HG02852 (cell line): ENCODE results near the gene PSG7.
"Not testable (repeated sequence)": the region's sequence is repeated elsewhere in the genome, so short reads cannot be mapped to it uniquely, and the experiment has no call there.

ENCODE experiments used
- ATAC-seq: cut with Tn5 transposase; IDR thresholded peaks from one replicate; pipeline ENCODE4 v1.9.1; 2021; ENCODE audit warnings: mild to moderate bottlenecking, moderate library complexity; ENCODE audit not compliant: unreplicated experiment

Gene PSG7

GRCh38 chr19:42916931-42917330 is 20.1 kb downstream of the PSG7 start:
- not testable (repeated sequence) for ATAC-seq

GRCh38 chr19:42913516-42913915 is 23.5 kb downstream of the PSG7 start:
- not testable (repeated sequence) for ATAC-seq

- ATAC-seq = not testable (repeated sequence)
These were observed 24.1 kb downstream of the PSG7 start for GRCh38 chr19:42912941-42913340.

- not testable (repeated sequence) for ATAC-seq
These were observed 25.3 kb downstream of the PSG7 start for GRCh38 chr19:42911731-42912130.

GRCh38 chr19:42906162-42906561 is 30.8 kb downstream of the PSG7 start:
- not testable (repeated sequence) for ATAC-seq

GRCh38 chr19:42900561-42900960 is 36.4 kb downstream of the PSG7 start:
- not testable (repeated sequence) for ATAC-seq

GRCh38 chr19:42899674-42900073 is 37.3 kb downstream of the PSG7 start:
- ATAC-seq = not testable (repeated sequence)

- not testable (repeated sequence) for ATAC-seq
These were observed 37.9 kb downstream of the PSG7 start for GRCh38 chr19:42899110-42899509.

GRCh38 chr19:42898656-42899055 is 38.4 kb downstream of the PSG7 start:
- ATAC-seq = not testable (repeated sequence)

- ATAC-seq = not testable (repeated sequence)
These were observed 39.3 kb downstream of the PSG7 start for GRCh38 chr19:42897729-42898128.

- ATAC-seq = not testable (repeated sequence)
These were observed 46.6 kb downstream of the PSG7 start for GRCh38 chr19:42890446-42890845.

- ATAC-seq = not testable (repeated sequence)
These were observed 49.0 kb downstream of the PSG7 start for GRCh38 chr19:42887876-42888445.

- not testable (repeated sequence) for ATAC-seq
These were observed 54.3 kb downstream of the PSG7 start for GRCh38 chr19:42882730-42883129.

GRCh38 chr19:42882010-42882409 is 55.0 kb downstream of the PSG7 start:
- ATAC-seq = not testable (repeated sequence)

- ATAC-seq = not testable (repeated sequence)
These were observed 55.7 kb downstream of the PSG7 start for GRCh38 chr19:42881279-42881678.

GRCh38 chr19:42880621-42881020 is 56.4 kb downstream of the PSG7 start:
- ATAC-seq = not testable (repeated sequence)

GRCh38 chr19:42879613-42880012 is 57.4 kb downstream of the PSG7 start, which contains the start of gene PSG1:
TSS of gene PSG1 (minus strand) at chr19:42879713. CDS start at chr19:42879581, 132 bp downstream.
- ATAC-seq = no peak

GRCh38 chr19:42876596-42876995 is 60.4 kb downstream of the PSG7 start:
- not testable (repeated sequence) for ATAC-seq

GRCh38 chr19:42875881-42876280 is 61.1 kb downstream of the PSG7 start:
- ATAC-seq = not testable (repeated sequence)

GRCh38 chr19:42874901-42875813 is 61.9 kb downstream of the PSG7 start:
- ATAC-seq = not testable (repeated sequence)

GRCh38 chr19:42874136-42874535 is 62.9 kb downstream of the PSG7 start:
- not testable (repeated sequence) for ATAC-seq
